Thyroid gland (tissue), 4 donors: Measurements from ENCODE around the gene KCNH5. TPM values are rescaled to one million over a fixed set of nuclear protein-coding genes. Genes with fewer than 3 reads are reported as not detected.

Experiments used
- DNase-seq, 2 donors: peaks; one replicate each; pipeline ENCODE4 v3.0.0-alpha.2; 2019
- H3K27ac ChIP-seq, 3 donors: fragments of 200-600 bp; sonication (generic); 1 replicate in 2 of 3; 2 replicates in 1 of 3; pipeline ENCODE4 v1.5.1; 2016 to 2019; ENCODE audit warnings: mild to moderate bottlenecking in 1 of 3, moderate library complexity in 1 of 3
- H3K27me3 ChIP-seq: fragments of 200-600 bp; sonication (generic); one replicate; pipeline ENCODE4 v1.5.1; 2019
- H3K36me3 ChIP-seq, 2 donors: fragments of 200-600 bp; sonication (generic); one replicate each; pipeline ENCODE4 v1.5.1; 2016 to 2019
- H3K4me1 ChIP-seq, 2 donors: fragments of 200-600 bp; sonication (generic); one replicate each; pipeline ENCODE4 v1.5.1; 2017 to 2019
- H3K4me3 ChIP-seq, 3 donors: fragments of 200-600 bp; sonication (generic); replicated peaks in 1 of 3; 1 replicate in 2 of 3; 2 replicates in 1 of 3; pipeline ENCODE4 v1.5.1; 2016; ENCODE audit warnings: mild to moderate bottlenecking in 1 of 3
- H3K9me3 ChIP-seq: fragments of 200-600 bp; sonication (generic); one replicate; pipeline ENCODE4 v1.5.1; 2017
- CTCF ChIP-seq, 6 experiments: fragments of 200-600 bp in 3 of 6; fragments of 450-650 bp in 3 of 6; sonication (generic) in 3 of 6; IDR thresholded peaks; one replicate each; pipeline ENCODE4 v1.5.1; 2016 to 2019; ENCODE audit warnings: antibody characterized with exemption in 6 of 6, mild to moderate bottlenecking in 2 of 6, inconsistent platforms in 1 of 6, moderate library complexity in 1 of 6
- POLR2A ChIP-seq, 2 donors: fragments of 450-650 bp; IDR thresholded peaks; one replicate each; pipeline ENCODE4 v1.6.1; 2017; ENCODE audit warnings: antibody characterized with exemption in 2 of 2, mild to moderate bottlenecking in 2 of 2, moderate library complexity in 1 of 2
- WGBS, 2 donors: methylation state at CpG; one replicate each; pipeline ENCODE4 v1.1.5; 2017; 5-methylcytosine and 5-hydroxymethylcytosine counted together
- intact Hi-C: fragments of 100-400 bp; cut with DNase I; formaldehyde crosslinking; loops from one replicate; pipeline ENCODE4 v1.15.1; 2023
- total RNA-seq, 4 donors: library from RNA; depleted of rRNA; stranded (reverse); fragments of >200 nt; gene quantifications; one replicate each; pipeline ENCODE4 v1.2.3, GENCODE V29; 2016

KCNH5 gene
- total RNA-seq, 4 donors from 2014 or later, result not detected

- Histone ChIP-seq H3K36me3 (no peaks in the 10 kb centered on the region), H3K4me3 (no peak overlapping the region), H3K27me3 (no peaks in the 10 kb centered on the region), H3K4me1 (no peaks in the 10 kb centered on the region), H3K9me3 (no peaks in the 10 kb centered on the region), H3K27ac (no peak overlapping the region)
- intact Hi-C loops, result no loop called here
- WGBS, 2 donors, result 88 to 89% methylated on average over 4 of the region's 4 CpGs
- no peak for DNase-seq
- TF ChIP-seq POLR2A (IDR thresholded peaks at IDR 0.05), result no peak
- TF ChIP-seq CTCF (IDR thresholded peaks at IDR 0.05), result no peak
Measured at GRCh38 chr14:62696929-62697328, 348.3 kb downstream of the KCNH5 start.

DNA sequence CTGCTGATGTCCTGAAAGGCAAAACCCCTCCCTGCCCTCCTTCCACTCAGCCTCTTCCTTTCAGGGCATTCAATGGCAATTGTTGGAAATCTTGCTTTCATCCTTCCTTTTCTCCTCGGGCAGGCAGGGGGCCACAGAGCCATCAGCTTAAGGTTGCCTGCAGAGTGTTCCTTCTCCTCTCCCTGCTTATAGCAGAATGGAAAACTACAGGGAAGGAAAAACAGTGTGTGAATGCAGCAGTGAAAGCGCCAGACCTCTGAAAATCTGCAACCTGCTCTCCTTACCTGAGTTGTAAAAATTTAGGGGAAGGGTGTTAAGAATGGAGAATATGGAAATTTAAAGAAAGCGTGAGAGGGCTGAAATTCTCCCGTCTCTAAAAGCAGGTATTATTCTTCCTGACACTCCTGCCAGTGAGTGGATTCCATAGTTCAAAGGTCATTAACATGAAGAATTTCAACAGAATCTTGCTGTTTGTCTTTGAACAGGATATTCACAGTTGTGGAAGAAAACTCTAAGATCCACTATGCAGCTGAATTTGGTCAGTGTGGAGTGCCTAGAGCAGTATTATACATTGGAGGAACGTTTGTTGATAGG is 348.8 kb downstream of the KCNH5 start:
- Histone ChIP-seq H3K9me3 (no peaks in the 10 kb centered on the region), H3K27ac (no peak overlapping the region), H3K27me3 (no peaks in the 10 kb centered on the region), H3K4me1 (no peaks in the 10 kb centered on the region), H3K4me3 (no peak overlapping the region), H3K36me3 (no peaks in the 10 kb centered on the region)
- WGBS, 2 donors, result 37 to 42% methylated on average over 5 of the region's 5 CpGs
- intact Hi-C loops, result no loop called here
- no peak for TF ChIP-seq CTCF (IDR thresholded peaks at IDR 0.05)
- TF ChIP-seq POLR2A (IDR thresholded peaks at IDR 0.05), result no peak
- no peak for DNase-seq

GRCh38 chr14:62694075-62694474 is 351.2 kb downstream of the KCNH5 start:
- TF ChIP-seq POLR2A (IDR thresholded peaks at IDR 0.05) (no peak), CTCF (IDR thresholded peaks at IDR 0.05) (no peak)
- H3K4me1 ChIP-seq, result no peaks in the 10 kb centered on the region
- WGBS, 2 donors, result 94 to 98% methylated on average over 2 of the region's 2 CpGs
- intact Hi-C loops, result no loop called here
- no peaks in the 10 kb centered on the region for H3K9me3 ChIP-seq
- H3K4me3 ChIP-seq, result no peak overlapping the region
- no peaks in the 10 kb centered on the region for H3K36me3 ChIP-seq
- no peak overlapping the region for H3K27ac ChIP-seq
- no peaks in the 10 kb centered on the region for H3K27me3 ChIP-seq
- no peak for DNase-seq

- 86 to 89% methylated on average over 2 of the region's 2 CpGs for WGBS, 2 donors
- no peak for TF ChIP-seq CTCF (IDR thresholded peaks at IDR 0.05)
- TF ChIP-seq POLR2A (IDR thresholded peaks at IDR 0.05), result no peak
- Histone ChIP-seq H3K4me1 (no peaks in the 10 kb centered on the region), H3K9me3 (no peaks in the 10 kb centered on the region), H3K27ac (no peak overlapping the region), H3K36me3 (no peaks in the 10 kb centered on the region), H3K27me3 (no peaks in the 10 kb centered on the region), H3K4me3 (no peak overlapping the region)
- DNase-seq, result no peak
- intact Hi-C loops, result no loop called here
Measured at GRCh38 chr14:62692490-62693106, 352.7 kb downstream of the KCNH5 start.

- 58 to 72% methylated on average over 4 of the region's 4 CpGs for WGBS, 2 donors
- TF ChIP-seq POLR2A (IDR thresholded peaks at IDR 0.05) (no peak), CTCF (IDR thresholded peaks at IDR 0.05) (no peak)
- Histone ChIP-seq H3K27ac (no peak overlapping the region), H3K4me3 (no peak overlapping the region), H3K9me3 (no peaks in the 10 kb centered on the region), H3K27me3 (no peaks in the 10 kb centered on the region), H3K4me1 (no peaks in the 10 kb centered on the region), H3K36me3 (no peaks in the 10 kb centered on the region)
- DNase-seq, result no peak
- intact Hi-C loops, result no loop called here
Measured at GRCh38 chr14:62691647-62692489, 353.4 kb downstream of the KCNH5 start.
